HL-60 (cell line): ENCODE results near the gene SLC16A5.

Source experiments
- CTCF ChIP-seq: IDR thresholded peaks from one replicate; pipeline ENCODE4 v1.5.1; 2011; ENCODE audit warnings: low read length, control low read depth, inconsistent platforms; ENCODE audit not compliant: insufficient read depth
- GABPA ChIP-seq: IDR thresholded peaks from 2 replicates; pipeline ENCODE4 v1.6.1; 2012; ENCODE audit warnings: low read depth
- POLR2AphosphoS5 ChIP-seq: IDR thresholded peaks from 2 replicates; pipeline ENCODE4 v1.6.1; 2012; ENCODE audit warnings: low read depth
- SPI1 ChIP-seq: IDR thresholded peaks from 2 replicates; pipeline ENCODE4 v1.6.1; 2012; ENCODE audit warnings: low read depth, mild to moderate bottlenecking, borderline replicate concordance

- TF ChIP-seq CTCF = no peak
- no peak for TF ChIP-seq POLR2AphosphoS5
- no peak for TF ChIP-seq GABPA
- no peak for TF ChIP-seq SPI1
Observed at GRCh38 chr17:75110234-75110937, 22.6 kb downstream of the SLC16A5 start.
